SHP77 treated with DMSO at 0.1 percent for 48 hours (cell line): ENCODE data around the gene ULK1.
A peak's percentile ranks its signal among the peaks of the same experiment; 100 is the strongest.

ENCODE experiments used
- DNase-seq: peaks from one replicate; lab custom pipeline; 2025; lab: John Stamatoyannopoulos, UW

Gene ULK1

DNA sequence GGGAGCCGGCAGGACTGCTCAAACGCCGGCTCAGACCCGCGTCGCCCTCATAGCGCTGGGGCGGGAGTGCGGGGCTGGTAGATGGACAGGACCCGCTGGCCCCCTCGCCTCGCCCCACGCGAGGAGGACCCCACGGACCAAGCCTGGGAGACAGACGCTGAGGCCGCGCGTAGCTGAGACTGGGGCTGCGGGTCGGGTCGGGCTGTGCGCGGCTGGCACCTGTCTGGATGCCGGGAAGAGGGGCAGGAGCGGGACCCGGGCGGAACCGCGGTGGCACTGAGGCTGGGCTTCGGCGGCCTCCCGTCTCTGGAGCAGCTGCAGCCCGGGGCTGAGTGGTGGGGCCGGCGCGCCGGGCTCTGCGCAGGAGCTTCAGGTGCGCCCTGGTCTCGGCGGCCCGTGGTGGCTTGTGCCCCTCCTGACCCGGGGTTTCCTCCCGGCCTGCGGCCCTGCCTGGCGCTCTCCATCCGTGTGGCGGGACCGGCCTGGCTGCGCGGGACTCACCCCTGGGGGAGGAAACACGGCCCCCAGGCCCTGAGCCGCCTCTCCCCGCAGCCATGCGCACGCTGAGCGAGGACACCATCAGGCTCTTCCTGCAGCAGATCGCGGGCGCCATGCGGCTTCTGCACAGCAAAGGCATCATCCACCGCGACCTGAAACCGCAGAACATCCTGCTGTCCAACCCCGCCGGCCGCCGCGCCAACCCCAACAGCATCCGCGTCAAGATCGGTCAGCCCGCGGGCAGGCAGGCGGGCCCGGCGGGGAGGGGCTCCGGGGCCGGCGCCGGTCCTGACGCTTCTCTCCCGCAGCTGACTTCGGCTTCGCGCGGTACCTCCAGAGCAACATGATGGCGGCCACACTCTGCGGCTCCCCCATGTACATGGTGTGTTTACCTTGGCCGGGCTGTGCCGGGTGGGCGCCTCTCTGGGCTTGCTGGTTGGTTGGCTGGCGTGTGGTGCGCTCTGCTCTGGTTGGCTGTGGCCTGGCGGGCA, 14.0 kb downstream of the ULK1 start:
- DNase-seq = no peak

DNA sequence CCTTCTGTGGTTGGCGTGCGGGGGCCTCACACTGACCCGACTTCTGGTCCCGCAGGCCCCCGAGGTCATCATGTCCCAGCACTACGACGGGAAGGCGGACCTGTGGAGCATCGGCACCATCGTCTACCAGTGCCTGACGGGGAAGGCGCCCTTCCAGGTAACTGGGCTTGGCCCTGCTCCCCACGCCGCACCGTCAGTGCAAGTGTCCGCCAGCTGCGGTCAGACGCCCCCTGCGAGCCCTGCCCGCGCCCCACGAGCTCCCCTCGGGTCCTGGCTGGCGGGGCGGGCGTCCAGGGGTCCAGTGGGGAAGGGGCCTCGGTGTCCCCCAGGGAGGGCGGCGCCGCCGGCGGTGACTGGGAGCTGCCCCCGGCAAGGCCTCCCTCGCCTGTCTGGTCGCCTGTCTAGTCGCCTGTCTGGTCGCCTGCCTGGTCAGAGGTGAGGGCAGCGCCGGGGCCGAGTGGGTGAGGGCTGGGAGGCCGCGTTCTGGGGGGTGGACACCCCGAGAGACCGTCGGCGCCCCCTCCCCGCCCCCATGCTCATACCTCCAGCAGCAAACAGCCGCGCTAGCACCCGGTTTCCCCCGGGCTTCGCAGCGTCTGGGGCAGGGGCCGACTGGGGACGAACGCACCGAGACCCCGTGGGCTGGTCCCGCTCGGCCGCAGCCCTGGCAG, 14.8 kb downstream of the ULK1 start:
- DNase-seq = no peak

DNA sequence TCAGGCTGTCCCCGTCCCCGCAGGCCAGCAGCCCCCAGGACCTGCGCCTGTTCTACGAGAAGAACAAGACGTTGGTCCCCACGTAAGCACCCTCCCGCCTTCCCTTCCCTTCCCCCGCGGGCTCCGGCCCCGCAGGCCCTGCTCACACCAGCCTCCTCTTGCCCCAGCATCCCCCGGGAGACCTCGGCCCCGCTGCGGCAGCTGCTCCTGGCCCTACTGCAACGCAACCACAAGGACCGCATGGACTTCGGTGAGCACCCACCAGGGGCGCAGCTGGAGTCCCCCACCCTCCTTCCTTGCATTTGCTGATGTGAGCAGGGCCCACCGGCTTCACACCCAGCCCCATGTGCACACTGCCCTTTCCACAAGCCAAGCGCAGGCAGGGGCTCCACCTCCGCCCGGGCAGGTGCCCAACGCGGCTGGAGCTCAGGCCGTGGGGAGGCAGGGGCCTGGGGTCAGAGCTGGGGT, 15.4 kb downstream of the ULK1 start:
- DNase-seq = no peak

DNA sequence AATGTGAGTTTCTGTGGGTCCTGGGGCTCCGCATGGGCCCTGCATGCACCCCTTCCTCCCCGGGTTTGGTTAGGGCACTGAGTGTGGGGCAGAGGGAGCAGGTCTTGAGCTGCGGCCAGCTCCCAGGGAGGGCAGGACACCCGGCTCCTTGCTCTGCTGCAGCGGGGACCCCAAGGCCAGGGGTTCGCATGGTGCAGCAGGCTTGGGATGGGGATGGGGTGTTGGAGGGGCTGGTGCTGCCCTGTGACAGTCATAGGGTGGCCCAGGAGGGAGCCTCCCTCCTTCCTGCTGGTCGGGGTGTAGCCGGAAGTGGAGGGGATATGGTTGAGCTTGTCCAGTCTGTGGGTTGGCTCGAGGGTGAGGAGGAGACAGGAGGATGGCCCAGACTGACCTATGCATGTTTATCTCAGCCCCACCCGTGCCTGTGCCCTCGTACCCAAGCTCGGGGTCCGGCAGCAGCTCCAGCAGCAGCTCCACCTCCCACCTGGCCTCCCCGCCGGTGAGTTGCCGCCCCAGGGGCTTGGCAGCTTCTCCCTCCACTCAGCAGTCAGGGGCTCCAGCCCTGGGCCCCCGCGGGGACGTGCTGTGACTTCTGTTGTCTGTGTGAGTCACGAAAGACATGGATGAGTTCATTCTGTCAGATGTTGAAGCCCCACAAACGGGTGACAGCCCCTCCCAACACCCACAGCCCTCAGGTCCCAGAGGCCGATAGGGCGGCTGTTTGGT, 16.0 kb downstream of the ULK1 start:
- DNase-seq = no peak

DNA sequence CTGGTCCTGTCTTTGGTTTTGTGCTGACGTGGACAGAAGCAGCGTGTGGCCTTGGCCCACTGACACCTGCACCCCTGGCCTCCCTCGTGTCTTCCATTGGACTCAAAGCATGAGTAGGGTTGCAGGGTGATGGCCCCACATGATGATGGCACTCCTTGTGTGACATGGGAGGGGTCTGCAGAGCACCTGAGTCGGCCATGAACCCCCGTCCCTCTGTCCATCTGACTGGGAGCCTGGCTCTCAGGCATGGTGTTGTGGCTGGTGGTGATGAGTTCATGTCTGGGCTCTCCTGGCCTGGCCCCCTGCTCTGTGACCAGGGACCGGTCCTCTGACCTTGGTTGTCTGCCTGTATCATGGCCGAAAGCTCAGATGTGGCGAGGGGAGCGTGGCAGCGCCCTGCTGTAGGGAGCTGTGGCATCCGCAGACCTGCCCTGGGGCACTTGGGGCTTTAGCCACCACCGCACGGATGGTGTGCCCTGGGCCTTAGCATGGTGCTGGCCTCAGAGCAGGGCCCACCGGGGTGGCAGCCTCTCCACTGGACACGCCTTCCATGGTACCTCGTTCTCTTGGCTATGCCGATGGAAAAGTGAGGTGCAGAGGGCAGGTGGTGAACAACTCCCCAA, 16.7 kb downstream of the ULK1 start:
- no peak for DNase-seq

DNA sequence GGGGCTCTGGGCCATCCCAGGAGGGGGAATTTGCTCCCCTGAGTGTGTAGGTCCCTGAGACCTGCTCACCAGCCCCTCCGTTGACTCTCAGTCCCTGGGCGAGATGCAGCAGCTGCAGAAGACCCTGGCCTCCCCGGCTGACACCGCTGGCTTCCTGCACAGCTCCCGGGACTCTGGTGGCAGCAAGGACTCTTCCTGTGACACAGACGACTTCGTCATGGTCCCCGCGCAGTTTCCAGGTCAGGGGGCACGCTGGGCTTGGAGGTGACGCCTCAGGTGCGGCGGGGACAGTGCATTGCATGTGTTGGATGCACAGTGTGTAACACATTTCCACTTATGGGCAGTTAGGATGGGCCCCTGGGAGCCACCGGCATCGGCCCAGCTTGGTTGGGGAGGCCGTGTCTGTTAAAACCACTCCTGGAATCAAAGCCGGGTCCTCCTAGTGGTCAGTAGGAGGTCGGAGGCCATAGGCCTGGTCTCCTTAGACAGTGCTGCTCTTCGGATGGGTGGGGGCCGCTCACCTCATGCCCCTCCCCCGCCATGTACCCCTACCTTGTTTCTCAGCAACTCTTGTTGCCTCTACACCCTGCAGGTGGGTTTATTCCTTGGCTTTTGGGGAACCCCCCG, 17.5 kb downstream of the ULK1 start:
- DNase-seq = no peak

DNA sequence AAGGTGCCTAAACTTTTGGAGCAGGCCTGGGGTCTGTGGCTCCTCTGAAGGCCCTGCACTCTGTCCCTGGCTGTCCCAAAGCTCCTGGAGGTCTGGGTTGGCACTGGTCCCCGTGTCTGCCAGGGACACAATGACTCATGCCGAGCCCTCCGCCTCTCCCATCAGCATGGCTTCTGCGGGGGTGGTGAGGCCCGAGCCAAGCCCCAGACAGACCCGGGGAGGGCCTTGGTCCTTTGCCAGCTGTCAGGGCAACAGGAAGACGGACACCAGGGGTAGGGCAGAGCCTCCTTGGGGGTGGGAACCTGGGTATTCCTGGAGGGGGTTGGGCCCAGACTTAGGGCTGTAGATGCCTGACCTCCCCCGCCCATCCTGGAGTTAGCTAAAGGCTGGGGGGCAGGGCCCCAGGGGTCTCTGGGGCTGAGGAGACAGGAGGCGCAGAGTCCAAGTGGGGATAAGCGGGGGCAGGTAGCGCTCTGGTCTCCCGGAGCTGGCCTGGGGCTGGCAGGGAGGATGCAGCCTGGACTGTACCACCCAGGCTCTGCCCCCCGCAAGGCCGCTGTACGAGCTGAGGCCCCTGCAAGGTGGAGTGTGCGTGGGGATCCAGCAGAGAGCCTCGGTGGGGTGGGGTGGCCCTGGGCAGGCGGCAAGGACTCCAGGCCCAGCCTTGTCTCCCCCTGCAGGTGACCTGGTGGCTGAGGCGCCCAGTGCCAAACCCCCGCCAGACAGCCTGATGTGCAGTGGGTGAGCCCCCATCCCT, 18.3 kb downstream of the ULK1 start:
- peak; percentile 42 for DNase-seq

DNA sequence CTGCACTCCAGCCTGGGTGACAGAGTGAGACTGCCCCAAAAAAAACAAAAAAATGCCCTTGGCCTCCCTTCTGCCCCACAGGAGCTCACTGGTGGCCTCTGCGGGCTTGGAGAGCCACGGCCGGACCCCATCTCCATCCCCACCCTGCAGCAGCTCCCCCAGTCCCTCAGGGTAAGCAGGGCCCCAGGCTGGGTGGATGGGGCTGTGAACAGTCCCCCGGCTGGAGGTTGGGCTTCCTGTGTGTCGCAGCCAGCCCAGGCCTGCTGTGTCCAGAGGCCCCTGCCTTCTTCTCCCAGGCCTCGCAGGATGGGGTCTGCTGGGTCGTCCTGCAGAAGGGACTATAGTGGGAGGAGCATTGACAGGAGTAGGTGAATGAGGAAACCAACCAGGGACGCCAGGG, 19.2 kb downstream of the ULK1 start:
- DNase-seq = no peak

DNA sequence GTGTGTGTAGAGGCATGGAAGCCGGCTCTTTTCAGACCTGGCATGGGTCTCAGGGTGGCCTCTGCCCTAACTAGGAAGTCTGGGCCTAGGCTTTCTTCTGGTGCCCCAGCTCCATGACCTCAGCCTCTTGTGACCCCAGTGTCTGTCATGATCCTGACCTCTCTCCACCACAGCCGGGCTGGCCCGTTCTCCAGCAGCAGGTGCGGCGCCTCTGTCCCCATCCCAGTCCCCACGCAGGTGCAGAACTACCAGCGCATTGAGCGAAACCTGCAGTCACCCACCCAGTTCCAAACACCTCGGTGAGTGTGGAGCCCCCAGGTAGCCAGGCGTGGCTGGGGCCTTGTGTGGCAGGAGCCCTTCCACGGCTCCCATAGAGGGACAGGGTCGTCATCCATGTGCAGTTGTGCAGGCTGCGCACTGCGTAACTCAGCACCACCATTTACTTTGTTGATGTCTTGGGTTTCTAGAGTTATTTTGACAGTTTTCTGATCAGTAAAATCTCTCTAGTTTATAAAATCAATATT, 19.8 kb downstream of the ULK1 start:
- DNase-seq = no peak

DNA sequence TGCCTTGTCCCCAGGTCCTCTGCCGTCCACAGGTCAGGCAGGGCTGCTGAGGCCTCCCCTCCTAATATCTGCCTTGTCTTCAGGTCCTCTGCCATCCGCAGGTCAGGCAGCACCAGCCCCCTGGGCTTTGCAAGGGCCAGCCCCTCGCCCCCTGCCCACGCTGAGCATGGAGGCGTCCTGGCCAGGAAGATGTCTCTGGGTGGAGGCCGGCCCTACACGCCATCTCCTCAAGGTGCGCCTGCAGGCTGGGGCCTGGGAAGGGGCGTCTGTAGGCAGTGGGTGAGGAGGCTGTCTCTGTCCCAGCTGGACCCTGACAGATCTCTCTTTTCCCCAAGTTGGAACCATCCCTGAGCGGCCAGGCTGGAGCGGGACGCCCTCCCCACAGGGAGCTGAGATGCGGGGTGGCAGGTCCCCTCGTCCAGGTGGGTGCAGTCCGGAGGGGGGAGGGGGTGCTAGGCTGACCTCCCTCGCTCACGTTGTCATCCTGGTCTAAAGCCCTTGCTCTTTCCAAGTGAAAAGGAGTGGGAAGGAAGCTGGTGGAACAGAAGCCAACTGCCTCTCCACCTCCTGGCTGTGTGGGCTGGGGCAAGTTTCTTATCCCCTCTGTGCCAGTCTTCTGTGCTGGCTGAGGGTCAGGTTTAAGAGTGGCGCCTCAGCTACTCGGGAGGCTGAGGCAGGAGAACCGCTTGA, 20.7 kb downstream of the ULK1 start:
- DNase-seq = no peak

DNA sequence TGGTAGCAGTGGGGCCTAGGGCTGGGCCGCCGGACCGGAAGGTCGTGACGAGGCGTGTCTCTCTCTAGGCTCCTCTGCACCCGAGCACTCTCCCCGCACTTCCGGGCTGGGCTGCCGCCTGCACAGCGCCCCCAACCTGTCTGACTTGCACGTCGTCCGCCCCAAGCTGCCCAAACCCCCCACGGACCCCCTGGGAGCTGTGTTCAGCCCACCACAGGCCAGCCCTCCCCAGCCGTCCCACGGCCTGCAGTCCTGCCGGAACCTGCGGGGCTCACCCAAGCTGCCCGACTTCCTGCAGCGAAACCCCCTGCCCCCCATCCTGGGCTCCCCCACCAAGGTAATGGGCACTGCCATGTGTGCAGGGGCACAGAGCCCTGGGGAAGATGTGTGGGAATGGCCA, 21.4 kb downstream of the ULK1 start:
- DNase-seq = no peak

DNA sequence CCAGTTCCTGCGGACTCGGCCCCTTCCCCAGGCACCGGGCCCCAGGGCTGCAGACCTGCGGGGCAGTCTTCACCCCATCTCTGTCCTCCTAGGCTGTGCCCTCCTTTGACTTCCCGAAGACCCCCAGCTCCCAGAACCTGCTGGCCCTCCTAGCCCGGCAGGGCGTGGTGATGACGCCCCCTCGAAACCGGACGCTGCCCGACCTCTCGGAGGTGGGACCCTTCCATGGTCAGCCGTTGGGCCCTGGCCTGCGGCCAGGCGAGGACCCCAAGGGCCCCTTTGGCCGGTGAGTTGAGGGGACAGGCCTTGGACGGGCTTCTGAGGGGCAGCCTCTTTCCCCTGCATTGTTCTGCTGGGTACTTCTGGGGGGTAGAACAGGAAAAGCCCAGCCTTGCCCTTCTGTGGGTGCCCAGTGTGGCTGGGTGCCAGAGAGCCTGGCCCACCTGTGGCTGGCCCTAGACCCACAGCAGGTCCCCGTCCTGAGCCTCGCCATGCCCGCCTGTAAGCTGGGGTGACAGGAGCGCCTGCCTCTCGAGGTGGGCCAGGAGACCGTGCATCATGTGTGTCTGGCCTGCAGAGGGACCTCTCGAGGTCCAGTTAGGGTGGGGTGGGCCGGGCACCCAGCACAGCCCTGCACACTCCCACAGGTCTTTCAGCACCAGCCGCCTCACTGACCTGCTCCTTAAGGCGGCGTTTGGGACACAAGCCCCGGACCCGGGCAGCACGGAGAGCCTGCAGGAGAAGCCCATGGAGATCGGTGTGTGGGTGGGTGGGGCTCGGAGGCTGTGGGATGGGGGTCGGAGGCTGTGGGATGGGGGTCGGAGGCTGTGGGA, 22.1 kb downstream of the ULK1 start:
- no peak for DNase-seq

DNA sequence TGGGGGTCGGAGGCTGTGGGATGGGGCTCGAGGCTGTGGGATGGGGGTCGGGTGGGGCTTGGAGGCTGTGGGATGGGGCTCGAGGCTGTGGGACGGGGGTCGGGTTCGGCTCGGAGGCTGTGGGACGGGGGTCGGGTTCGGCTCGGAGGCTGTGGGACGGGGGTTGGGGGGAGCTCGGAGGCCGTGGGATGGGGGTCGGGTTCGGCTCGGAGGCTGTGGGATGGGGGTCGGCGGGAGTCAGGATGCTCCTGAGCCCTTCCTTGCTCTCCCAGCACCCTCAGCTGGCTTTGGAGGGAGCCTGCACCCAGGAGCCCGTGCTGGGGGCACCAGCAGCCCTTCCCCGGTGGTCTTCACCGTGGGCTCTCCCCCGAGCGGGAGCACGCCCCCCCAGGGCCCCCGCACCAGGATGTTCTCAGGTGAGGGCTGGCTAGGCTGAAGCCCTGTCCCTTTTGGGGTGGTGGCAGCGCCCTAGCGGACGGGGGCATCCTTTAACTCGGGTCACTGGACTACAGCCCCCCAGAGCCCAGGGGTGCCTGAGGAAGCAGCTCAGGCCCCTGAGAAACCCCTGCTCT, 22.8 kb downstream of the ULK1 start:
- DNase-seq = no peak

DNA sequence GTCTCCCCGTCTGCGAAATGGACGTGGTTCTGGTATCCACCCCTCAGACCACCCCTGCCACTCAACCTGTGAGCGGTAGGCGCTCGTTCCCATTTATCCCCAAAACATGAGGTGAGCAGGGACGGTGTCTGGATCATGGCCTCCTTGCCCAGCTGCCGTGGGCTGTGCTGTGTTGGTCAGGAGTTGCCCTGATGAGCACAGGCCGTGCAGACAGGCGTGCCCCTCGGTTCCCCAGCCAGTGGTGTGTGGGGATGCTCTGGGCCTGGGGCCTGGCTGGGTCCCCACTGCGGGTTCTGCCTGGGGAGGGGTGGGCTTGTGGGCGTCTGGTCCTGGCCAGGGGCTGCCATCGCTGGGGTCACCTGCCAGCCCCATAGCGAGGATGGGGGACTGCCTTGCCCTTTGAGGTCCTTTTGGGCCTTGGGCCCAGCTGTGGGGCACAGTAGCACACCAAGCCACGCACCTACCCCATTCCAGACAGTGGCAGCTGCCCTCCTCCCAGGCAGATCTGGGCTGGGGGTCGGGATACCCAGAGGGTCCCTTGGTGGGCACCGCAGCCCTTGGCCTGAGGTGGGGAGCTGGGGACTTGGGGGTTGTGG, 23.4 kb downstream of the ULK1 start:
- no peak for DNase-seq

DNA sequence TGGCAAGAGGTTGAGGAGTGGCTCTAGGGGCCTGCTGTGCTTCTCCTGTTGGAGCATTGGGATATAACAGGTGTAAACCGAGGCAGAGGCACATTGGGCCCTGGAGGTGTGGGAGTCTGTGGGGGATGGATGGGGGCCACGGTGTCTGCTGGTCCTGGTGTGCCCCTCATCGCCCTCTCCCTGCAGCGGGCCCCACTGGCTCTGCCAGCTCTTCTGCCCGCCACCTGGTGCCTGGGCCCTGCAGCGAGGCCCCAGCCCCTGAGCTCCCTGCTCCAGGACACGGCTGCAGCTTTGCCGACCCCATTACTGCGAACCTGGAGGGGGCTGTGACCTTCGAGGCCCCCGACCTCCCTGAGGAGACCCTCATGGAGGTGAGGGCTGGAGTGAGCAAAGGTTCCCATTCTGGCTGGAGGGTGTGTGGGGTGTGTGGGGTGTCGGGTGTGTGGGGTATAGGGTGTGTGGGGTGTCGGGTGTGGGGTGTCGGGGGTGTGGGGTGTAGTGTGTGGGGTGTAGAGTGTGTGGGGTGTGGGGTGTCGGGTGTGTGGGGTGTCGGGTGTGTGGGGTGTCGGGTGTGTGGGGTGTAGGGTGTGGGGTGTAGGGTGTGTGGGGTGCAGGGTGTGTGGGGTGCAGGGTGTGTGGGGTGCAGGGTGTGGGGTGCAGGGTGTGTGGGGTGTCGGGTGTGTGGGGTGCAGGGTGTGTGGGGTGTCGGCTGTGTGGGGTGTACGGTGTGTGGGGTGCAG, 24.1 kb downstream of the ULK1 start:
- DNase-seq = no peak

DNA sequence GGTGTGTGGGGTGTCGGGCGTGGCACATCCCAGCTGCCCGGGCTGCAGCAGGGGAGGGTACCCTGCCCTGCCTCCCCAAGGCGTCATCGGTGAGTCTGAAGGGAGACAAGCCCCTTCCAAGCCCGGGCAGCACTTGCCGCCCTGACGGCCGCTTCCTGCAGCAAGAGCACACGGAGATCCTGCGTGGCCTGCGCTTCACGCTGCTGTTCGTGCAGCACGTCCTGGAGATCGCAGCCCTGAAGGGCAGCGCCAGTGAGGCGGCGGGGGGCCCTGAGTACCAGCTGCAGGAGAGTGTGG, 24.6 kb downstream of the ULK1 start:
- DNase-seq = no peak

DNA sequence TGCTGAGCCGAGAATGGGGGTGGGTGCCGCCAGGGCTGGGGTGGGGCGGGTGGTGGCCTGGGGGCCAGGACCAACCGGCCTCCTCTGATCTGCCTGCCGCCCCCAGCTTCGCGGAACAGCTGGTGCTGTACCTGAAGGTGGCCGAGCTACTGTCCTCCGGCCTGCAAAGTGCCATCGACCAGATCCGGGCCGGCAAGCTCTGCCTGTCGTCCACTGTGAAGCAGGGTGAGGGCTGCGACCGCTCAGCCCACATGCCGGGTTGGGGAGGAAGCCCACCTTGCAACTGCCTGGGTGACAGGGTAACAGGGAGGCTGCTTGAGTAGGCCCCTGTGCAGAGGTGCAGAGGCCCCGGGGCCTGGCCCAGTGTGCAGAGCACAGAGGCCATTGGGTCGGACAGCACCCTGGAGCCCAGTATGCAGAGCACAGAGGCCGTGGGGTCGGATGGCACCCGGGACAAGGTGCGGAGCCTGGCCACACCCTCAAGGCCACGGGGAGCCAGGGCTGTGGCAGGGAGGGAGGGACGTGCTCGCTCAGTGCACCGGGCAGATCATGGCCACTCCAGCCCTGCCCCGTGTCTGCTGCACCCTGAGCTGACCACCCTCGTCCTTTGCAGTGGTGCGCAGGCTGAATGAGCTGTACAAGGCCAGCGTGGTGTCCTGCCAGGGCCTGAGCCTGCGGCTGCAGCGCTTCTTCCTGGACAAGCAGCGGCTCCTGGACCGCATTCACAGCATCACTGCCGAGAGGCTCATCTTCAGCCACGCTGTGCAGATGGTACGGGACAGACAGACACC, 25.1 kb downstream of the ULK1 start:
- no peak for DNase-seq
